Neural cell (in vitro differentiated cells): ENCODE data around the gene NT5DC2.

Experiments
- EZH2 ChIP-seq: fragments of 200-600, 300-800 bp; shearing (Covaris generic), sonication (generic); IDR thresholded peaks from 2 replicates; pipeline ENCODE4 v1.6.1; 2014; ENCODE audit warnings: antibody characterized with exemption, low read length, borderline replicate concordance, mild to moderate bottlenecking; ENCODE audit not compliant: insufficient read depth, poor library complexity, severe bottlenecking
- MXI1 ChIP-seq: fragments of 450-650 bp; conservative IDR thresholded peaks from 2 replicates; pipeline ENCODE4 v1.6.1; 2014; ENCODE audit warnings: antibody characterized with exemption, mild to moderate bottlenecking; ENCODE audit not compliant: poor library complexity, severe bottlenecking
- POLR2AphosphoS5 ChIP-seq: IDR thresholded peaks from 2 replicates; pipeline ENCODE4 v1.6.1; 2012
- RAD21 ChIP-seq: fragments of 450-650 bp; conservative IDR thresholded peaks from 2 replicates; pipeline ENCODE4 v1.6.1; 2014; ENCODE audit warnings: antibody characterized with exemption, mild to moderate bottlenecking, moderate library complexity
- SMC3 ChIP-seq: fragments of 450-650 bp; conservative IDR thresholded peaks from 2 replicates; pipeline ENCODE4 v1.6.1; 2014; ENCODE audit warnings: antibody characterized with exemption, mild to moderate bottlenecking, moderate library complexity; ENCODE audit not compliant: poor library complexity
- TAF1 ChIP-seq: IDR thresholded peaks from 2 replicates; pipeline ENCODE4 v1.6.1; 2012; ENCODE audit warnings: low read depth
- TF ChIP-seq, protein P1 (sequence below): fragments of 450-650 bp; IDR thresholded peaks from 2 replicates; pipeline ENCODE4 v1.5.1; 2014; ENCODE audit warnings: antibody characterized with exemption, mild to moderate bottlenecking, moderate library complexity; ENCODE audit not compliant: poor library complexity, severe bottlenecking
- TF ChIP-seq, protein P2 (sequence below): IDR thresholded peaks from 2 replicates; pipeline ENCODE4 v1.6.1; 2012; ENCODE audit warnings: borderline replicate concordance

DNA sequence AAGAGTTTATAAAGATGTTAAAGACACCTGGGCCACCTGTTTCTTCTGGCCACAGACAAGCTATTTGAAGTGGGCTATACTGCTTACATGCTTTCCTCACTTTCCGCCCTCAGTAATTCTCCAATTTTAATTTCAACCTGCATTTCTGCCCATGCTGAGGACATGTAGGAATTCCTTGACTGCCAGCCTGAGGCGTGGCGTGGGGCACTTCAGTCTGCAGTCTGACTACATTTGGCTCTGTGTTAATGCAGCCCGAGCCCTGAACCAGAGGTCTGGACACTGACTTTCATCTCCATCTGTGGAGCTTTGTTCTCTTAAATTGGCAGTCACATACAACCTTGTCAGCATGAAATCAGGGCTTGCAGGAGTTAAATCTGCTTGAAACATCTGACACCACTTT lies 11.3 kb upstream of the NT5DC2 start:
- TF ChIP-seq, protein P1, sequence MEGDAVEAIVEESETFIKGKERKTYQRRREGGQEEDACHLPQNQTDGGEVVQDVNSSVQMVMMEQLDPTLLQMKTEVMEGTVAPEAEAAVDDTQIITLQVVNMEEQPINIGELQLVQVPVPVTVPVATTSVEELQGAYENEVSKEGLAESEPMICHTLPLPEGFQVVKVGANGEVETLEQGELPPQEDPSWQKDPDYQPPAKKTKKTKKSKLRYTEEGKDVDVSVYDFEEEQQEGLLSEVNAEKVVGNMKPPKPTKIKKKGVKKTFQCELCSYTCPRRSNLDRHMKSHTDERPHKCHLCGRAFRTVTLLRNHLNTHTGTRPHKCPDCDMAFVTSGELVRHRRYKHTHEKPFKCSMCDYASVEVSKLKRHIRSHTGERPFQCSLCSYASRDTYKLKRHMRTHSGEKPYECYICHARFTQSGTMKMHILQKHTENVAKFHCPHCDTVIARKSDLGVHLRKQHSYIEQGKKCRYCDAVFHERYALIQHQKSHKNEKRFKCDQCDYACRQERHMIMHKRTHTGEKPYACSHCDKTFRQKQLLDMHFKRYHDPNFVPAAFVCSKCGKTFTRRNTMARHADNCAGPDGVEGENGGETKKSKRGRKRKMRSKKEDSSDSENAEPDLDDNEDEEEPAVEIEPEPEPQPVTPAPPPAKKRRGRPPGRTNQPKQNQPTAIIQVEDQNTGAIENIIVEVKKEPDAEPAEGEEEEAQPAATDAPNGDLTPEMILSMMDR, result no peak
- no peak for TF ChIP-seq MXI1
- TF ChIP-seq POLR2AphosphoS5, result no peak
- TF ChIP-seq EZH2, result no peak
- TF ChIP-seq SMC3, result no peak
- no peak for TF ChIP-seq RAD21
- TF ChIP-seq, protein P2, sequence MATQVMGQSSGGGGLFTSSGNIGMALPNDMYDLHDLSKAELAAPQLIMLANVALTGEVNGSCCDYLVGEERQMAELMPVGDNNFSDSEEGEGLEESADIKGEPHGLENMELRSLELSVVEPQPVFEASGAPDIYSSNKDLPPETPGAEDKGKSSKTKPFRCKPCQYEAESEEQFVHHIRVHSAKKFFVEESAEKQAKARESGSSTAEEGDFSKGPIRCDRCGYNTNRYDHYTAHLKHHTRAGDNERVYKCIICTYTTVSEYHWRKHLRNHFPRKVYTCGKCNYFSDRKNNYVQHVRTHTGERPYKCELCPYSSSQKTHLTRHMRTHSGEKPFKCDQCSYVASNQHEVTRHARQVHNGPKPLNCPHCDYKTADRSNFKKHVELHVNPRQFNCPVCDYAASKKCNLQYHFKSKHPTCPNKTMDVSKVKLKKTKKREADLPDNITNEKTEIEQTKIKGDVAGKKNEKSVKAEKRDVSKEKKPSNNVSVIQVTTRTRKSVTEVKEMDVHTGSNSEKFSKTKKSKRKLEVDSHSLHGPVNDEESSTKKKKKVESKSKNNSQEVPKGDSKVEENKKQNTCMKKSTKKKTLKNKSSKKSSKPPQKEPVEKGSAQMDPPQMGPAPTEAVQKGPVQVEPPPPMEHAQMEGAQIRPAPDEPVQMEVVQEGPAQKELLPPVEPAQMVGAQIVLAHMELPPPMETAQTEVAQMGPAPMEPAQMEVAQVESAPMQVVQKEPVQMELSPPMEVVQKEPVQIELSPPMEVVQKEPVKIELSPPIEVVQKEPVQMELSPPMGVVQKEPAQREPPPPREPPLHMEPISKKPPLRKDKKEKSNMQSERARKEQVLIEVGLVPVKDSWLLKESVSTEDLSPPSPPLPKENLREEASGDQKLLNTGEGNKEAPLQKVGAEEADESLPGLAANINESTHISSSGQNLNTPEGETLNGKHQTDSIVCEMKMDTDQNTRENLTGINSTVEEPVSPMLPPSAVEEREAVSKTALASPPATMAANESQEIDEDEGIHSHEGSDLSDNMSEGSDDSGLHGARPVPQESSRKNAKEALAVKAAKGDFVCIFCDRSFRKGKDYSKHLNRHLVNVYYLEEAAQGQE, result no peak
- no peak for TF ChIP-seq TAF1
